GM18502 (cell line): ENCODE measurements around the gene PGM2L1.

Experiments used
- ATAC-seq: cut with Tn5 transposase; IDR thresholded peaks from one replicate; pipeline ENCODE4 v1.9.1; 2021; ENCODE audit warnings: mild to moderate bottlenecking; ENCODE audit not compliant: unreplicated experiment, poor library complexity

The PGM2L1 gene

DNA sequence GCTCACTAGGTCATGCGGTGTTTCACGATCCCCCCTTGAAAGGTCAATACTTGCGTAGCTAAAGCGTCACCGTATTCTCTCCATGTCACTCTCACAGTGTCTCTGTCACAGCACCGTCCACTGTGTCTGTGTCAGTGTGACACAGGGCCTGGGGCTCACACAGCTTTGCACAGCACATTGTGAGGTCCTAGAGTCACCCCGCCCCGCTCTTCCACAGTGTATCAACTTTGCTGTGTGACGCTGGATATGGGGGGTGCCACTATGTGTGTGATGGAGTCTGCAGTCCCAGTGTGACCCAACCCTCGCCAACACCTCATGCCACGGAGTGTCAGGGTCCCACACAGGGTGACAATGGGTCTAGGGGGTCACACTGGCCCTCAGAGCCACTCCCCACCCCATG is 87.4 kb downstream of the PGM2L1 start:
- ATAC-seq, result no peak

DNA sequence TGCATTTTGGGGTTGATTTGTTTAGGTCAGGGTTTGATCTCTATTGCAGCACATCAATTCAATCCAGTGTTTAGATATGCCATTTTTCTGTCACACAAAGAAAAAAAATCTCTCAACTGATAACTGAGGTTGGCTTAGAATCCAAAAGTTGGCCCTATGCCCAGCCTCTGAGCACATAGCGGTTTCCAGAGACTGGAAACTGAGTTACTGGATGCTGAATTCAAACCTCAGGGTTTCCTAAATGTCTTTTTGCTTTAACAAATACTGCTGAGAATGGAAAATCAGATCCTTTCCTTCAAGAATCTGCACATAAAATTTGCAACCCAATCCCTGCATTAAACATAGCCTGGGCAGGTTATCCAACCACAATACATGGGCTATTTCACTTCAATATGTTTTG is 90.8 kb downstream of the PGM2L1 start:
- no peak for ATAC-seq

DNA sequence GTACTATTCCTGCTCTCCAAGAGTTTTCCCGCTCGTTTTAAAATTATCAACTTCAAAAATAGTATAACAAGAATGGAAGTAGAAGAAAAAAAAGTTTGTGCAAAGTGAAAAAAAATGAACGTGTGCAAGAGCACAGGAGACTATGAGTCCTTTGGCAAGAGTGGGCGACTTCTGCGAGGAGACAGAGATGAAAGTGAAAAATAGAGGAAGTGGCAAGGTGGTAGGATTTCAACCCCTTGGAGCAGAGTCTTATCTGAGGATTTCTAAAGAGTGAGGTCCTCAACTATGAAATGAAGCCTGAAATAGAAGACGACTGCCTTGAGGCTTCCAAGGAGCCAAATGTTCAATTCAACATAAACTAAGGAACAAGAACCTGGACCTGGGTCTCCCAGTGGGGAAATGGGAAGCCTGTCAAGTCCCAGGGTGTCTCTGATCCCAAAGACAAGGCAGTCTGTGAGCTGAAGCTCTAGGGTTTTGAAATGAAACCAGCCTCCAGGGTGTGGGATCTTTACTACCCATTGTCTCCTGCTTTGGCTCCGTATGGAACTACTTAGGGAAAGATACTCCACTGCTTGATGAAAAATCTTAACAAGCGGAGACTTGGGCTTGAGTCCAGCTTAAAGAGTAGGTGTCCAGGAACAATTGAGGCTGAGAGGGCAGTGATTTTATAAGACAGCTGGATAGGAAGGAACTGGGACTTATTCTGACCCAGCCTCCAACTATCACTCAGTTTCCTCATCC is 91.6 kb downstream of the PGM2L1 start:
- ATAC-seq, result no peak

DNA sequence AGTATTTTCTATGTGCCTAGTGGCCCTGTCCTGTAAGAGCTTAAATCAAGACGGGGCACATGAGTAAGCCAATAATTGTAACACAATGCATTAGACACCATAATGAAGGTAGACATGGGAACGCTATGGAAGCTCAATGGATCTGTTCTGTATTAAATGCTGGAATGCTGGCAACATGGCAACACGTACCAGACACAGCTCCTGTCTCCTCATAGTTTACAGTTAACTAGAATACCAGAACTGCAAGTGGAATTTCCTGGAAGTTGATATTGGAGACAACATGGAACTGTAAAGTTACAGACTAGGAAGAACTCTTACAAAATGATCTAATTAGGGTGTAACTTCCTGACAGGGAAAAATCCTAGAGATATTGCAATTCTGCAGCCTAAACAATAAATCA is 99.2 kb downstream of the PGM2L1 start:
- no peak for ATAC-seq

DNA sequence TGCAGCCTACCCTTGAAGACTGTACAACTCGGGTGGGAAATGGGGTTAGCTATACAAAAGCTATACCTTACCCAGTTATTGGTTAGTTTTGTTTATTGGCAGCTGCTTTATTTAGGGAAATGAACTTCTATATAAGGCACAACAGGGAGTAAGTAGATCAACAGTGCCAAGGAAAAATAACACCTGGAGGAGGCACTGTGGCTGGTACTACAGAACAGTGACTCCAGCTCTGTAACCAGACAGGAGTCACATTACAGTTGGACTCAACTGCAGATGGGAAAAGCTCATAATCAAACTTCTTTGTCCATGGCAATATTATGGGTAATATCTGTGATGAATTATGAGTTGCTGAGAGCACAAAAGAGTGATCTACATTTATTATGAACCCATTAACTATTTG is 100.7 kb downstream of the PGM2L1 start:
- no peak for ATAC-seq

DNA sequence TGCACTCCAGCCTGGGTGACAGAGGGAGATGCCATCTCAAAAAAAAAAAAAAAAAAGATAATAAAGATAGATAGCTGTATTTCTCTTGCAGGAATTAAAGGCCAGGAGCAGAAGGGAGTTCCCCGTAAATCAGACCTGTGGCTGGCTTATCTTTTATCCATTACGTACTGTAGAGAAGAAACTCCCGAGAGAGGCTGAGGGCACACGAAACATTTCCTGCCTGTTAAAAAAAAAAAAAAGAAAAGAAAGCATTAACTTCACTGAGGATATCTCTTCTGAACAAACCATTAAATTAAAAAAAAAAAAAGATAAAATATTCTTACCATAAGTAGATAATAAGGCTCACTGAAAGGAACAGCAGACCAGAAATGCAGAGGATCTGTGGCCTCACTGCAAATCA is 109.3 kb downstream of the PGM2L1 start:
- no peak for ATAC-seq

DNA sequence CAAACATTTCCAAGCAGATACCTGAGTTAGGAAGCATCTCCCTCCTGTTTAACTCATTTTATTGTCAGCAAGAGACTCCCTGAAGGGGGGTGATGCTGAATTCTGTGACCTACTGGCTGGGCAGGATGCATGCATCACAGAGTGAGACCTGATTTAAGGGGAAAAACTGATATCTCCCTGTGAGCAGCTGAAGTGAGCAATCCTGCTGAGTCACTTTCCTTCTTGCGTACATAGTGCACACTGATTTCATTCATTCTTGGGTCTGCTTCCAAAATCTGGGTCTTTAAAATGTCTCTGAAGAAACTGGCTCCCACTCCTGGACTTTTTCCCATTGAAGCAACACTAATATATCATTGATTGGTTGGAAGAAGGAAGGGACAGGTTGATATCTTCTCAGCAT is 110.1 kb downstream of the PGM2L1 start:
- no peak for ATAC-seq

DNA sequence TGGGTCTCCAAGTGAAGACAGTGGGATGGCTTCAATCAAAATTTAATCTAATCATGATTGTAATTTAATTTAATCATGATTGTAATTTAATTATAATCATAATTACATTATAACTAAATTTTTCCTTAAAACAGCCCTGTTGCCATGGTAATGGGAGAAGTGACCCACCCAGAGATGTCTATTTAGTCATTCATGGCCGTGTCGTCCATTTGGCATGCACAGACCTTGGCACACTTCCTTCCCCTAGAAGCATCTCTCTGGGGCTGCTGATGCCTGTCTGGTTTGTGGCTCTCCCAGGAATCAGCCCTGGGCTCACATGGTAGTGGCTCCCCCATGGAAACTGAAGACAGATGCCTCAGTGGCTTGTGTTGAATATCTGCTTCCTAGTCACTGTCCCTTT is 113.8 kb downstream of the PGM2L1 start:
- ATAC-seq, result no peak

DNA sequence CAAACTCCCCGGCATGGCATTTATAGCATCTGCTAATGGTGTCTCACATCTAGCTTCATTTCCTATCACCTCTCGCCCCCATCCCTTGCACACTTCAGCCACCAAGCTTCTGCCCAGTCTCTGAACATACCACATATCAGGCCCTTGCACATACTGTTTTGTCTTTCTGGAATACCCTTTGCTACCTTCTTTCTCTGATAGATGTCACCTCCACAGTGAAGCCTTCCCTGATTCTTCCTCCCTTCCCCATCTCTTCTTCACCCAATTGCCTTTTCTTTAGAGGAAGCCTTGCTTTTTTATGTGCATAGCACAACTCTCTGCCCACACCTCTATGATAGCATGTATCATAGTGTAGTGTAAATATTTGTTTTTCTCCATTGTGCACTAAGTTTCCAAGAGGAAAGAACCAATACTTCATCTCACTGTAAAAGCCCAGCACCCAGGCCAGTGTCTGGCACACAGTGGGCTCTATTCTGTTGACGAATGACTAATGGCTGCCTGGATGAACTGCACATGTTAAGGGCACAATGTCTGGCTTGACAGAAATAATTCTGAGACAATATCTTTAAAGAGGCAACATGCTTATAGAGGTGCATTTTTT is 114.6 kb downstream of the PGM2L1 start:
- ATAC-seq, result no peak

DNA sequence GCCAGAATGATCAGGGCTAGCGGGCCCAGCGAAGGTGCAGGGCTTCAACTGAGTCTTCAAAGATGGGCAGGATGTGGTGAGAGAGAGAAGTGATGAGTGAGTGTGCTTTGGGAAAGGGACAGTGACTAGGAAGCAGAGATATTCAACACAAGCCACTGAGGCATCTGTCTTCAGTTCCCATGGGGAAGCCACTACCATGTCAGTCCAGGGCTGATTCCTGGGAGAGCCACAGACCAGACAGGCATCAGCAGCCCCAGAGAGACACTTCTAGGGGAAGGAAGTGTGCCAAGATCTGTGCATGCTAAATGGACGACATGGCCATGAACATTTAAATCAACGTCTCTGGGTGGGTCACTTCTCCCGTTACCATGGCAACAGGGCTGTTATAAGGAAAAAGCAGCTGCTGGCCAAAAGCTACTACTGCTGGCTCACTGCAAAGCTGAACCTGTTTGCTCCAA is 115.3 kb downstream of the PGM2L1 start:
- no peak for ATAC-seq

DNA sequence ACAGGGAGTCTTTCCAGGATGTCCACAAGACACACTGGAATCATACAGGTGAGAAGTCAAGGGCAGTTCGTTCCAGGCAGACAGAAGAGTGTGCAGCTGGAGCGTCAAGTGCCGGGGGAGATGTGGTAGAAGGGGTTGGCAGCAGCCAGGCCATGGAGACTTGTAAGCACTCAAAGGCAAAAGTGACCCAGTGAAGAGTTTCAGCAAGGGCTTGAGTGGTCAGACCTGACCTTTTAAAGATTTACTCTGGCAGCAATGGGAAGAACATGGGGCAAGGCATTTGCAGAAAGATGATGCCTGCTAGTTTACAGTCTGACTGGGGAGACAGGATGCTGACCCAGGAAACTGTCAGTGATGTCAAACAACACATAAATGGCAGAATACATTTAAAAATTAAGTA is 115.8 kb downstream of the PGM2L1 start:
- no peak for ATAC-seq

DNA sequence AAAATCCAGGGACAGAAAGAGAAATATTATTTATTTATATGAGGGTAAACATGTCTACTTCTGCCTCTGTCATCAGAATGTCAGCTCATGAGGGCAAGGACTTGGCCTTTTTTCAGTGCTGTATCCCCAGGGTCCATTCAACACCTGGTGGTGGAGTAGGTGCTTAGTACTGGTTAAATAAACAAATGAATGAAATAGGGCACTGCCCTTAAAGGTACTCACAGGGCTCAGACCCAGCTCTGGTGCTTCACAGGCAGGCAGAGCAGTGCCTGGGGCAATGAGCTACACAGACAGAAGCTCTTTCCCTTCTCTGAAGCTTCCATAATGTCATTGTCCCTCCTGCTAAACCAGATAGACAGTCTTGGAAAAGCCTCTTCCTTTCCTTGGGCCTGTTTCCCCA is 117.7 kb downstream of the PGM2L1 start:
- ATAC-seq, result no peak
